Body of pancreas (tissue), 4 donors: ENCODE measurements around the gene IFITM10. TPM values are rescaled to one million over a fixed set of nuclear protein-coding genes. Genes with fewer than 3 reads are reported as not detected.

Source experiments
- ATAC-seq: fragments of 150-250 bp; one replicate; pipeline ENCODE4 v1.9.1; 2016
- DNase-seq, 4 donors: peaks; one replicate each; pipeline ENCODE4 v3.0.0-alpha.2; 2019
- H3K27ac ChIP-seq, 4 donors: fragments of 200-600 bp; sonication (generic); 1 replicate in 3 of 4; 2 replicates in 1 of 4; pipeline versions ENCODE4 v1.5.1 to v1.6.1; 2016 to 2019; ENCODE audit warnings: mild to moderate bottlenecking in 1 of 4, mixed read lengths in 1 of 4, moderate library complexity in 1 of 4
- H3K27me3 ChIP-seq, 2 donors: fragments of 200-600 bp; sonication (generic); one replicate each; pipeline ENCODE4 v1.6.0; 2016; ENCODE audit warnings: mild to moderate bottlenecking in 1 of 2
- H3K36me3 ChIP-seq, 2 donors: fragments of 200-600 bp; sonication (generic); replicated peaks in 1 of 2; 2 replicates each; pipeline ENCODE4 v1.5.1; 2016; ENCODE audit warnings: low read depth in 2 of 2; ENCODE audit not compliant: insufficient read depth in 1 of 2
- H3K4me1 ChIP-seq: fragments of 200-600 bp; sonication (generic); one replicate; pipeline ENCODE4 v1.6.0; 2016
- H3K4me3 ChIP-seq, 2 donors: fragments of 200-600 bp; sonication (generic); 1 replicate in 1 of 2; 2 replicates in 1 of 2; pipeline ENCODE4 v1.5.1; 2016 to 2019
- H3K9me3 ChIP-seq, 3 donors: fragments of 200-600 bp; sonication (generic); 1 replicate in 2 of 3; 2 replicates in 1 of 3; pipeline ENCODE4 v1.5.1; 2016
- CTCF ChIP-seq, 7 experiments: fragments of 450-650 bp in 4 of 7; fragments of 200-600 bp in 3 of 7; sonication (generic) in 3 of 7; IDR thresholded peaks; one replicate each; pipeline ENCODE4 v1.5.1; 2016 to 2019; ENCODE audit warnings: antibody characterized with exemption in 7 of 7
- POLR2A ChIP-seq, 3 donors: fragments of 450-650 bp; IDR thresholded peaks; one replicate each; pipeline ENCODE4 v1.6.1; 2016; ENCODE audit warnings: antibody characterized with exemption in 3 of 3, mild to moderate bottlenecking in 2 of 3
- WGBS, 2 donors: methylation state at CpG; one replicate each; pipeline ENCODE4 v1.1.5; 2017; 5-methylcytosine and 5-hydroxymethylcytosine counted together
- intact Hi-C: fragments of 100-400 bp; cut with DNase I; formaldehyde crosslinking; loops from one replicate; pipeline ENCODE4 v1.15.1; 2023
- total RNA-seq, 2 donors: library from RNA; depleted of rRNA; stranded (reverse); fragments of >200 nt; gene quantifications; one replicate each; pipeline ENCODE4 v1.1.0, GENCODE V29; 2016

The IFITM10 gene
- total RNA-seq, 2 donors from 2014 or later: 0.26 TPM; not detected in 1

- no peaks in the 10 kb centered on the region for H3K27me3 ChIP-seq
- no peak for TF ChIP-seq CTCF (IDR thresholded peaks at IDR 0.05)
- TF ChIP-seq POLR2A (IDR thresholded peaks at IDR 0.05): no peak
- H3K27ac ChIP-seq: no peak overlapping the region
- intact Hi-C loops: no loop called here
- no peak for ATAC-seq
- no peak overlapping the region for H3K4me3 ChIP-seq
- no peaks in the 10 kb centered on the region for H3K36me3 ChIP-seq
- no peak for DNase-seq
- WGBS, 2 donors: 77 to 89% methylated on average over 8 to 10 of the region's 10 CpGs
- no peaks in the 10 kb centered on the region for H3K9me3 ChIP-seq
- H3K4me1 ChIP-seq: no peaks in the 10 kb centered on the region
Measured at GRCh38 chr11:1701091-1701807, 49.1 kb downstream of the IFITM10 start.

GRCh38 chr11:1699771-1700170, 50.6 kb downstream of the IFITM10 start:
- Histone ChIP-seq H3K27me3 (no peaks in the 10 kb centered on the region), H3K4me3 (no peak overlapping the region), H3K36me3 (no peaks in the 10 kb centered on the region), H3K27ac (no peak overlapping the region), H3K9me3 (no peaks in the 10 kb centered on the region), H3K4me1 (no peaks in the 10 kb centered on the region)
- 61% methylated on average over 5 of the region's 5 CpGs; no CpG with 5 or more reads in 1 of the 2 donors for WGBS, 2 donors
- TF ChIP-seq POLR2A (IDR thresholded peaks at IDR 0.05) (no peak), CTCF (IDR thresholded peaks at IDR 0.05) (no peak)
- DNase-seq (no peak), ATAC-seq (no peak)
- intact Hi-C loops: loop anchor here (5.0 kb wide), 2 partner anchors 123 to 183 kb away; no protein-coding TSS in a partner anchor

- intact Hi-C loops: loop anchor here (5.0 kb wide), 2 partner anchors 125 to 185 kb away; no protein-coding TSS in a partner anchor
- Histone ChIP-seq H3K27me3 (no peaks in the 10 kb centered on the region), H3K9me3 (no peaks in the 10 kb centered on the region), H3K4me3 (no peak within 1 kb of the TSS), H3K4me1 (peaks cover 15% of the 10 kb centered on the region), H3K27ac (no peak within 1 kb of the TSS), H3K36me3 (no peaks in the 10 kb centered on the region)
- WGBS, 2 donors: 86 to 92% methylated on average over 9 of the region's 11 CpGs
- TF ChIP-seq POLR2A (IDR thresholded peaks at IDR 0.05) (no peak), CTCF (IDR thresholded peaks at IDR 0.05) (no peak)
- DNase-seq: no peak
- no peak for ATAC-seq
Measured at GRCh38 chr11:1696608-1697570, 53.5 kb downstream of the IFITM10 start, which contains the start of gene KRTAP5-6. TSS of gene KRTAP5-6 (plus strand) at chr11:1697195. CDS start at chr11:1697246, 51 bp downstream.

GRCh38 chr11:1695548-1696108, 54.8 kb downstream of the IFITM10 start:
- Histone ChIP-seq H3K9me3 (no peaks in the 10 kb centered on the region), H3K4me1 (peaks cover 15% of the 10 kb centered on the region), H3K36me3 (no peaks in the 10 kb centered on the region), H3K4me3 (no peak overlapping the region), H3K27me3 (no peaks in the 10 kb centered on the region), H3K27ac (no peak overlapping the region)
- ATAC-seq (no peak), DNase-seq (no peak)
- 67 to 87% methylated on average over 1 to 3 of the region's 3 CpGs for WGBS, 2 donors
- TF ChIP-seq CTCF (IDR thresholded peaks at IDR 0.05) (no peak), POLR2A (IDR thresholded peaks at IDR 0.05) (no peak)
- intact Hi-C loops: loop anchor here (5.0 kb wide), 2 partner anchors 127 to 187 kb away; no protein-coding TSS in a partner anchor
